Measurements from ENCODE around the gene BEST3.

The BEST3 gene

DNA sequence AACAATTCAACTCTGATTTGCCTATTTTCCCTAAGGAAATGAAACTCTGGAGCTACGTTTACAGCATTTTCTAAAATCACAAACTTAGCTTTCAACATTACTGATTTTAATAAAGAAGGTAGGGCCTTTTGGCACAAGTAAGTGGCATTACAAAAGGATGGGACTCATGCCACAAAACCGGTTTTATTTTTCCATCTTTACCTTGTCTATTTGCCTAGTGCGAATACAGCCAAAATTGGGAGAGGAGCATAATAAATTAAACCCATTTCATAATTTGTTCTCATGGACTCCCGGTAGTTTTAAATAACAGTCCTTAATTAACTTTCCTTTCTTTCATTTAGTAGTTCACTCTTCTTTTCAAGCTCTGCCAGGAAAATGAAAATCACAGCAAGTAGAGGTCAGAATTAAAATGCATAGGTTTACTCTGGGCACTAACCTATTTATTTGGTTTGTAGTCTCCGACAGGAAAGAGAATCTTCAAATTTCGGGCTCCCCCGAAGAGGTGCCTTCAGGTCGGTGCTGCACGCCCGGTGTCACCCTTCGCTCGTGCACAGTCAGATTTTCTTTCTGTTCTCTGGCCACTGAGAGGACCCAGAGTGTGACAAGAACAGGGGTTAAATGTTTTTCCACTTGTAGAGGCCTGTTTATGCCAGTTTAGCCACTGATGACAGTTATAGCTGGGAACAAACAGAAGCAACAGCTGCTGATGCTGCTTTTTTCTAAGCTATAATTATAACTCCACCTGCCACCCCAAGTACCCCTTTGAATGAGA is at the start of gene BEST3:
Gene BEST3, minus strand, starts transcription at position 535 of the 772 bp plus-strand sequence. CDS start 1,505 bp downstream, outside the sequence.
- TF ChIP-seq ZFX (IDR thresholded peaks at IDR 0.05): no peak
- TF ChIP-seq CTCF (conservative IDR thresholded peaks at IDR 0.05): no peak
- peak within 1 kb of the TSS; percentile 93 for H3K27ac ChIP-seq

- H3K27ac ChIP-seq: no peak overlapping the region
- TF ChIP-seq ZFX (IDR thresholded peaks at IDR 0.05): no peak
Measured at GRCh38 chr12:69744109-69744508, 45.0 kb upstream of the BEST3 start.

DNA sequence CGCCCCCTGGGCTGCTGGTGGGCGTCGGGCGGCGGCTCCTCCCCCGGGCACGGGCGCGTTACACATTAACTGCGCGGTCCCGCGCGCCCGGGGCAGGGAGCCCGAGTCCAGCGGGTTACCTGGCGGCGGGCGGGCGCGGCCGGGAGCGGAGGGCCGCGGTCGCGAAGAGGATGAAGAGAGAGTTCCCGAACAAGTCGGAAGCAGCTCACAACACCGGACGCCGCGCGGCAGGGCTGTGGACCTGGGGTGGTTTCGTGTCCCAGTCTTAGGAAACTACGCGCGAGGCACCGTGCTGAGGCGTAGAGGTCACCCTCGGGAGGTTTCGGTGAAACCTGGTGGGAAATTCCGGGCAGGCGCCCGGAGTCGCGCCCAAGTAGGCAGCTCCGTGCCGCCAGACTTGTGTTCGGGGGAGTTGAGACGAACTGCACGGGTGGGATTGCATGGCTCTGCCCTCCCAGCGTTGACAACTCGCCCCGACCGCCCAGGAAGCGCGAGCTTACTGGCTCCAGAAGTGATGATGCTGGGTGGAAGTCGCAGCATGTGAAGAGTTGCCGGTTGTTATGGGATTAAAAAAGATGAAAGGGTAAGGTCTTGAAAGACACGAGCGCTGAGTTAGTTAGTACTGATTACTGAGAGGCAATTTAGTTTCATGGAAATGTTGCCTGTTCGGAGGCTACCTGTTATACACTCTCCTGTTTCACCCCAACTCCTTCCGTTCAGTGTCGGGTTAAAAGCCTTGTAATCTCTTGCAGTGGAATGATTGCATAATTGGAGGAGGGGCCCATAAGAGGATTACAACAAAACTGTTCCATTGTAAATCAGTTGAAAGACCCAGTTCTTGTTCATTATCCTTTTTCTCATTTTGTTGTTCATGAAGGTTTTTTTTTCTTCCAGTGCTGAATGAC is 40.4 kb upstream of the BEST3 start:
- H3K27ac ChIP-seq: peak overlapping the region; percentile 83
- TF ChIP-seq CTCF (conservative IDR thresholded peaks at IDR 0.05) (no peak), ZFX (IDR thresholded peaks at IDR 0.05) (no peak)

- TF ChIP-seq CTCF (conservative IDR thresholded peaks at IDR 0.05): peak; percentile 90
- TF ChIP-seq ZFX (IDR thresholded peaks at IDR 0.05): peak; percentile 42
Measured at GRCh38 chr12:69738351-69739286, 39.5 kb upstream of the BEST3 start, which contains the start of gene RAB3IP. TSS of gene RAB3IP (plus strand) at chr12:69738860. CDS start at chr12:69755409, 16,549 bp downstream.

DNA sequence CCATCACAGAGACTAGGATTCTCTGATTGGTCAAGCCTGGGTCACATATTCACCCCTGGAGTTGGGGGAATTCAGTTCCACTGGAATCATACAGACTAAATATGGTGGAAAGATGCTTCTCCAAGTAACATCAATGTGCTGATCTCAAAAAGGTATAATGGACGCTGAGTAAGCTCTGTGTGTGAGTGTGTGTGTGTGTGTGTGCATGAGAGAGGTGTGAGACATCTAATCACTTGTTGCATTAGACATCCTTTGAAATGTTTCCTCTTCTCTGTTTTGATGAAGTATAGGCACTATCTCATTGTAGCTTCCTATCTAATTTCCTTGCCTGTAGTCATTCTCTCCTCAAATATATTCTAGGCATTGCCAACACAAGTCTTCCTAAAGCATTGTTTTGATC is 34.5 kb upstream of the BEST3 start:
- no peak overlapping the region for H3K27ac ChIP-seq
- no peak for TF ChIP-seq ZFX (IDR thresholded peaks at IDR 0.05)
- no peak for TF ChIP-seq CTCF (conservative IDR thresholded peaks at IDR 0.05)

More at GRCh38 chr12:69738351-69739286, 39.5 kb upstream of the BEST3 start, which contains the start of gene RAB3IP:
- peak within 1 kb of the TSS; percentile 83 for H3K27ac ChIP-seq

GRCh38 chr12:69732088-69732487 is 33.0 kb upstream of the BEST3 start:
- no peak overlapping the region for H3K27ac ChIP-seq

More at GRCh38 chr12:69732088-69732487, 33.0 kb upstream of the BEST3 start:
- no peak for TF ChIP-seq ZFX (IDR thresholded peaks at IDR 0.05)
- TF ChIP-seq CTCF (conservative IDR thresholded peaks at IDR 0.05): no peak

Measured in C4-2B (cell line).